K562 (cell line): Measurements from ENCODE around the gene RPRD1B.

ENCODE experiments used
- E2F8 ChIP-seq: fragments of 450-650 bp; IDR thresholded peaks from 2 replicates; pipeline ENCODE4 v1.7.1; 2018; ENCODE audit warnings: mild to moderate bottlenecking, low read depth; ENCODE audit not compliant: partially characterized antibody
- GATAD2B ChIP-seq: fragments of 450-650 bp; IDR thresholded peaks from 2 replicates; pipeline ENCODE4 v1.6.1; 2017; ENCODE audit warnings: mild to moderate bottlenecking, borderline replicate concordance
- TCF7L2 ChIP-seq: fragments of 150-350 bp; IDR thresholded peaks from 2 replicates; pipeline ENCODE4 v1.6.1; 2016; ENCODE audit warnings: low read depth, mild to moderate bottlenecking, low read length, moderate library complexity

GRCh38 chr20:38113401-38114325 lies 80.1 kb downstream of the RPRD1B start:
- TF ChIP-seq E2F8 (no peak), GATAD2B (no peak; the same call in 1 of the 2 replicates), TCF7L2 (no peak)
